ENCODE data around the gene CLIC4.

GRCh38 chr1:24705260-24706073 lies 39.8 kb upstream of the CLIC4 start:
- TF ChIP-seq CREB5 (CRISPR knock-in tag; IDR thresholded peaks at IDR 0.05; ENCODE audit: low read depth): no peak
- TF ChIP-seq ZFP3 (CRISPR knock-in tag; IDR thresholded peaks at IDR 0.05): no peak
- TF ChIP-seq ZNF70 (CRISPR knock-in tag; IDR thresholded peaks at IDR 0.05): no peak
